Neural progenitor cell (in vitro differentiated cells): ENCODE measurements around the gene VSTM4. TPM values are rescaled to one million over a fixed set of nuclear protein-coding genes. Genes with fewer than 3 reads are reported as not detected.
A peak's percentile ranks its signal among the peaks of the same experiment; 100 is the strongest.

Experiments
- DNase-seq: peaks from one replicate; pipeline ENCODE4 v3.0.0-alpha.2; 2016; ENCODE audit warnings: low spot score
- H2AFZ ChIP-seq: fragments of 200-600 bp; sonication (generic); replicated peaks from 2 replicates; pipeline ENCODE4 v1.6.1; 2016; ENCODE audit warnings: antibody characterized with exemption
- H3F3A ChIP-seq: fragments of 200-600 bp; sonication (generic); 2 replicates; pipeline ENCODE4 v1.6.1; 2016; ENCODE audit warnings: antibody characterized with exemption, low read depth
- H3K27ac ChIP-seq: fragments of 200-600 bp; sonication (generic); 2 replicates; pipeline ENCODE4 v1.5.1; 2016; ENCODE audit warnings: mild to moderate bottlenecking
- H3K27me3 ChIP-seq: fragments of 200-600 bp; sonication (generic); 2 replicates; pipeline ENCODE4 v1.6.1; 2016; ENCODE audit warnings: mild to moderate bottlenecking, moderate library complexity
- H3K36me3 ChIP-seq: fragments of 200-600 bp; sonication (generic); 2 replicates; pipeline ENCODE4 v1.5.1; 2016
- H3K4me1 ChIP-seq: fragments of 200-600 bp; sonication (generic); 2 replicates; pipeline ENCODE4 v1.6.1; 2016; ENCODE audit warnings: mixed run types
- H3K4me2 ChIP-seq: fragments of 200-600 bp; sonication (generic); 2 replicates; pipeline ENCODE4 v1.6.1; 2016
- H3K4me3 ChIP-seq: fragments of 200-600 bp; sonication (generic); 2 replicates; pipeline ENCODE4 v1.5.1; 2016
- H3K79me2 ChIP-seq: fragments of 200-600 bp; sonication (generic); 2 replicates; pipeline ENCODE4 v1.6.1; 2016; ENCODE audit warnings: low read depth
- H3K9ac ChIP-seq: fragments of 200-600 bp; sonication (generic); 2 replicates; pipeline ENCODE4 v1.6.1; 2016
- H3K9me3 ChIP-seq: fragments of 200-600 bp; sonication (generic); 2 replicates; pipeline ENCODE4 v1.5.1; 2016; ENCODE audit warnings: low read depth
- H4K20me1 ChIP-seq: fragments of 200-600 bp; sonication (generic); 2 replicates; pipeline ENCODE4 v1.6.1; 2016; ENCODE audit warnings: low read depth
- H3K27ac Mint-ChIP-seq: 3 replicates; pipeline ENCODE4 v1.8.0; 2021; ENCODE audit warnings: mixed read lengths
- H3K27me3 Mint-ChIP-seq: 2 replicates; pipeline ENCODE4 v1.8.0; 2022; ENCODE audit warnings: low read depth, mild to moderate bottlenecking, inconsistent platforms, moderate library complexity, mixed read lengths; ENCODE audit not compliant: insufficient read depth
- H3K36me3 Mint-ChIP-seq: 3 replicates; pipeline ENCODE4 v1.8.0; 2021; ENCODE audit warnings: mixed read lengths
- H3K4me1 Mint-ChIP-seq: 3 replicates; pipeline ENCODE4 v1.8.0; 2021; ENCODE audit warnings: mixed read lengths
- H3K4me3 Mint-ChIP-seq: 3 replicates; pipeline ENCODE4 v1.8.0; 2021; ENCODE audit warnings: mild to moderate bottlenecking, moderate library complexity, mixed read lengths
- H3K9me3 Mint-ChIP-seq: 3 replicates; pipeline ENCODE4 v1.8.0; 2020; ENCODE audit warnings: mixed read lengths
- CTCF ChIP-seq: fragments of 200-600 bp; sonication (generic); IDR thresholded peaks from 2 replicates; pipeline ENCODE4 v1.5.1; 2017; ENCODE audit warnings: antibody characterized with exemption, mild to moderate bottlenecking
- EZH2 ChIP-seq: fragments of 200-600 bp; sonication (generic); IDR thresholded peaks from 2 replicates; pipeline ENCODE4 v1.6.1; 2017; ENCODE audit warnings: antibody characterized with exemption, mild to moderate bottlenecking, moderate library complexity
- EZH2phosphoT487 ChIP-seq: fragments of 200-600 bp; sonication (generic); IDR thresholded peaks from 2 replicates; pipeline ENCODE4 v1.6.1; 2017; ENCODE audit warnings: antibody characterized with exemption
- total RNA-seq: library from RNA; depleted of rRNA; stranded (reverse); fragments of >200 nt; gene quantifications from 2 replicates; pipeline ENCODE4 v1.2.3, GENCODE V29; 2015; ENCODE audit warnings: low replicate concordance

The VSTM4 gene
- total RNA-seq, 1 donor from 2014 or later = 0.92 TPM

GRCh38 chr10:49083261-49083660 lies 32.1 kb downstream of the VSTM4 start:
- H3K36me3 Mint-ChIP-seq = peaks cover 6% of the 10 kb centered on the region
- Histone ChIP-seq H3F3A (peaks cover 25% of the 10 kb centered on the region), H3K9me3 (no peaks in the 10 kb centered on the region), H3K36me3 (no peaks in the 10 kb centered on the region), H3K9ac (no peak overlapping the region), H3K79me2 (no peaks in the 10 kb centered on the region), H3K4me1 (peaks cover 32% of the 10 kb centered on the region), H2AFZ (peak overlapping the region; percentile 69), H4K20me1 (no peaks in the 10 kb centered on the region), H3K27me3 (no peaks in the 10 kb centered on the region), H3K4me3 (peak overlapping the region; percentile 22), H3K4me2 (peak overlapping the region; percentile 66), H3K27ac (peak overlapping the region; percentile 50)
- peak overlapping the region; percentile 90 for H3K27ac Mint-ChIP-seq
- H3K9me3 Mint-ChIP-seq = peaks cover 21% of the 10 kb centered on the region
- peak; percentile 64 for DNase-seq
- TF ChIP-seq EZH2 (no peak), EZH2phosphoT487 (no peak), CTCF (no peak)
- H3K27me3 Mint-ChIP-seq = peaks cover 11% of the 10 kb centered on the region
- peak overlapping the region; percentile 30 for H3K4me3 Mint-ChIP-seq
- peaks cover 47% of the 10 kb centered on the region for H3K4me1 Mint-ChIP-seq

DNA sequence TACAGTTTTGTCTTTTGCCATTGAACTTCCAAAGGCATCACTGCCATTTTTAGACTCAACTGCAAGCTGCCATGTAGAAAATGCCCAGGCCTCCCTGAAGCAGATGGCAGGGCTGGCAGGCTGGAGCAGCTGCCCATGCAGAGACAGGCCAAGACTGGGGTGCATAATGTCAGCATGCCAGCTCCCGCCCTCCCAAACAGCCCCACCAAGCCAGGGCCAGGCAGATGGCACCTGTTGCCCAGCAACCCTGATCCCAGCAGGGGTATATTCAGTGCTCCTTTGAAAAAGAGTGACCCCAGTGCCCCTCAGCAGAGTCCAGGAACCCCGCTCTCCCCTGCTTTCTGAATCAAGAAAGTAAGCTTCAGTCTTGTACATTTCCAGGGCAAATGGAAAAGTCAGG lies 32.6 kb downstream of the VSTM4 start:
- Mint-ChIP-seq H3K36me3 (peaks cover 6% of the 10 kb centered on the region), H3K9me3 (peaks cover 20% of the 10 kb centered on the region), H3K4me1 (peaks cover 47% of the 10 kb centered on the region), H3K4me3 (peak overlapping the region; percentile 41), H3K27ac (peak overlapping the region; percentile 91), H3K27me3 (peaks cover 11% of the 10 kb centered on the region)
- H4K20me1 ChIP-seq = no peaks in the 10 kb centered on the region
- peak overlapping the region; percentile 66 for H3K4me2 ChIP-seq
- peak; percentile 27 for DNase-seq
- no peak overlapping the region for H3K27ac ChIP-seq
- no peaks in the 10 kb centered on the region for H3K36me3 ChIP-seq
- H3K9me3 ChIP-seq = no peaks in the 10 kb centered on the region
- peak overlapping the region; percentile 22 for H3K4me3 ChIP-seq
- no peak overlapping the region for H3K9ac ChIP-seq
- H3K27me3 ChIP-seq = no peaks in the 10 kb centered on the region
- peak overlapping the region; percentile 69 for H2AFZ ChIP-seq
- TF ChIP-seq CTCF (no peak), EZH2phosphoT487 (no peak), EZH2 (no peak)
- peaks cover 32% of the 10 kb centered on the region for H3K4me1 ChIP-seq
- H3F3A ChIP-seq = peaks cover 25% of the 10 kb centered on the region
- H3K79me2 ChIP-seq = no peaks in the 10 kb centered on the region

GRCh38 chr10:49081547-49082275 lies 33.6 kb downstream of the VSTM4 start:
- Histone ChIP-seq H3K9me3 (no peaks in the 10 kb centered on the region), H3K4me1 (peaks cover 32% of the 10 kb centered on the region), H3F3A (peaks cover 25% of the 10 kb centered on the region), H4K20me1 (no peaks in the 10 kb centered on the region), H3K79me2 (no peaks in the 10 kb centered on the region), H2AFZ (no peak overlapping the region), H3K9ac (no peak overlapping the region), H3K4me2 (peak overlapping the region; percentile 37), H3K36me3 (no peaks in the 10 kb centered on the region), H3K4me3 (no peak overlapping the region), H3K27me3 (no peaks in the 10 kb centered on the region), H3K27ac (no peak overlapping the region)
- Mint-ChIP-seq H3K27me3 (peaks cover 11% of the 10 kb centered on the region), H3K27ac (peak overlapping the region; percentile 98), H3K9me3 (peaks cover 12% of the 10 kb centered on the region), H3K4me1 (peaks cover 55% of the 10 kb centered on the region), H3K4me3 (peak overlapping the region; percentile 51), H3K36me3 (peaks cover 6% of the 10 kb centered on the region)
- peak; percentile 53 for DNase-seq
- no peak for TF ChIP-seq CTCF
- TF ChIP-seq EZH2 = no peak
- no peak for TF ChIP-seq EZH2phosphoT487
